Transverse colon (tissue), 4 donors: ENCODE data around the gene PPFIA4.

ENCODE experiments used
- POLR2AphosphoS5 ChIP-seq, 3 donors: sonication (generic); formaldehyde crosslinking; IDR thresholded peaks; one replicate each; pipeline ENCODE4 v1.6.1; 2016; ENCODE audit warnings: antibody characterized with exemption in 3 of 3
- TF ChIP-seq, protein P1 (sequence below), 5 experiments: fragments of 200-600 bp in 3 of 5; fragments of 450-650 bp in 2 of 5; sonication (generic) in 3 of 5; IDR thresholded peaks; 1 replicate in 2 of 5; 2 replicates in 3 of 5; pipeline ENCODE4 v1.5.1; 2016 to 2017; ENCODE audit warnings: antibody characterized with exemption in 5 of 5, inconsistent platforms in 3 of 5, mild to moderate bottlenecking in 2 of 5, moderate library complexity in 1 of 5

- TF ChIP-seq POLR2AphosphoS5 (IDR thresholded peaks at IDR 0.05) = peak in 2 of 3 donors; percentile 15 to 22
- TF ChIP-seq, protein P1, sequence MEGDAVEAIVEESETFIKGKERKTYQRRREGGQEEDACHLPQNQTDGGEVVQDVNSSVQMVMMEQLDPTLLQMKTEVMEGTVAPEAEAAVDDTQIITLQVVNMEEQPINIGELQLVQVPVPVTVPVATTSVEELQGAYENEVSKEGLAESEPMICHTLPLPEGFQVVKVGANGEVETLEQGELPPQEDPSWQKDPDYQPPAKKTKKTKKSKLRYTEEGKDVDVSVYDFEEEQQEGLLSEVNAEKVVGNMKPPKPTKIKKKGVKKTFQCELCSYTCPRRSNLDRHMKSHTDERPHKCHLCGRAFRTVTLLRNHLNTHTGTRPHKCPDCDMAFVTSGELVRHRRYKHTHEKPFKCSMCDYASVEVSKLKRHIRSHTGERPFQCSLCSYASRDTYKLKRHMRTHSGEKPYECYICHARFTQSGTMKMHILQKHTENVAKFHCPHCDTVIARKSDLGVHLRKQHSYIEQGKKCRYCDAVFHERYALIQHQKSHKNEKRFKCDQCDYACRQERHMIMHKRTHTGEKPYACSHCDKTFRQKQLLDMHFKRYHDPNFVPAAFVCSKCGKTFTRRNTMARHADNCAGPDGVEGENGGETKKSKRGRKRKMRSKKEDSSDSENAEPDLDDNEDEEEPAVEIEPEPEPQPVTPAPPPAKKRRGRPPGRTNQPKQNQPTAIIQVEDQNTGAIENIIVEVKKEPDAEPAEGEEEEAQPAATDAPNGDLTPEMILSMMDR (IDR thresholded peaks at IDR 0.05) = no peak
These were observed 42.9 kb downstream of the PPFIA4 start for GRCh38 chr1:203069030-203069747.
